ENCODE results near the gene ZNF423.

DNA sequence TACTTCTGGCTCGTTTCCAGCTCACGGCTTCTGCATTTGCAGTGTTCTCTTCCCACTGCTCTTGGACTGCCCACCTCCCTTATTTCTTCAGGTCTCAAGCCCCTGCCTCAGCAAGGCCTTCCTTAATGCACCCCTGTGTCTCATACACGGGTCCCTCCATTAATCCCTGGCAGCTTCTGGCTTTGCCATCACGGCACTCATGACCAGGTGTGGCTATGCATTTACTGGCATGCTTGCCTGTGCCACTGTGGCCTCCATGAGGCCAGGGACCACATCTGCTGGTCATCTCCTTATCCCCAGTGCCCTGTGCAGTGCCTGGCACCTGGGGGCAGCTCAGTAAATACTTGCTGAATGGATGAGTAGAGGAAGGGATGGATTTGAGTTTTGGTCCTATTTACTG lies 368.2 kb downstream of the ZNF423 start:
- TF ChIP-seq EP300 (IDR thresholded peaks at IDR 0.05) (no peak), POLR2AphosphoS5 (IDR thresholded peaks at IDR 0.05) (no peak)
